D721Med (cell line): ENCODE data around the gene SSH2.

Experiments
- DNase-seq: peaks from one replicate; pipeline ENCODE4 v3.0.0; 2011; ENCODE audit warnings: low spot score; ENCODE audit not compliant: insufficient read length
- FAIRE-seq: peaks from 2 replicates; lab custom pipeline; 2011; peaks lifted over from hg19 to GRCh38; lab: Jason Lieb, UNC
- TF ChIP-seq, protein P1 (sequence below): IDR thresholded peaks from 2 replicates; pipeline ENCODE4 v1.5.1; 2012; ENCODE audit warnings: mild to moderate bottlenecking, control low read depth; ENCODE audit not compliant: insufficient read depth; ENCODE audit errors: missing control alignments

Gene SSH2

DNA sequence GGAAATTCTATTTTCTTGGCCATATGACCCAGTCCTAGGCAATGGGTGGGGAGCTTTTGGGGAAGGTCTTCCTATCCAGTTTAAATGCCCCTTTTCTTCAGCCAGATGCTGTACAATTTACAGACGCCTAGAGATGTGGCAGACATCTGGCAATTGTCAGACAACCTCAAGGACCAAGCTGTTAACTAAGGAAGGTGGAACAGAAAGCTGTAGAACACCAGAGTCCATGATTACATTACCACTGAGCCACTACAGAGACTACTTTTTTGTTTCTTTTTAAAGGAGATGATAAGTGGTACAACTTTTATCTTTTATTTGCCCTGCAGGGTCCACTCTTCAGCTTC is 286.2 kb downstream of the SSH2 start:
- DNase-seq (no peak), FAIRE-seq (no peak)
- TF ChIP-seq, protein P1, sequence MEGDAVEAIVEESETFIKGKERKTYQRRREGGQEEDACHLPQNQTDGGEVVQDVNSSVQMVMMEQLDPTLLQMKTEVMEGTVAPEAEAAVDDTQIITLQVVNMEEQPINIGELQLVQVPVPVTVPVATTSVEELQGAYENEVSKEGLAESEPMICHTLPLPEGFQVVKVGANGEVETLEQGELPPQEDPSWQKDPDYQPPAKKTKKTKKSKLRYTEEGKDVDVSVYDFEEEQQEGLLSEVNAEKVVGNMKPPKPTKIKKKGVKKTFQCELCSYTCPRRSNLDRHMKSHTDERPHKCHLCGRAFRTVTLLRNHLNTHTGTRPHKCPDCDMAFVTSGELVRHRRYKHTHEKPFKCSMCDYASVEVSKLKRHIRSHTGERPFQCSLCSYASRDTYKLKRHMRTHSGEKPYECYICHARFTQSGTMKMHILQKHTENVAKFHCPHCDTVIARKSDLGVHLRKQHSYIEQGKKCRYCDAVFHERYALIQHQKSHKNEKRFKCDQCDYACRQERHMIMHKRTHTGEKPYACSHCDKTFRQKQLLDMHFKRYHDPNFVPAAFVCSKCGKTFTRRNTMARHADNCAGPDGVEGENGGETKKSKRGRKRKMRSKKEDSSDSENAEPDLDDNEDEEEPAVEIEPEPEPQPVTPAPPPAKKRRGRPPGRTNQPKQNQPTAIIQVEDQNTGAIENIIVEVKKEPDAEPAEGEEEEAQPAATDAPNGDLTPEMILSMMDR = no peak

DNA sequence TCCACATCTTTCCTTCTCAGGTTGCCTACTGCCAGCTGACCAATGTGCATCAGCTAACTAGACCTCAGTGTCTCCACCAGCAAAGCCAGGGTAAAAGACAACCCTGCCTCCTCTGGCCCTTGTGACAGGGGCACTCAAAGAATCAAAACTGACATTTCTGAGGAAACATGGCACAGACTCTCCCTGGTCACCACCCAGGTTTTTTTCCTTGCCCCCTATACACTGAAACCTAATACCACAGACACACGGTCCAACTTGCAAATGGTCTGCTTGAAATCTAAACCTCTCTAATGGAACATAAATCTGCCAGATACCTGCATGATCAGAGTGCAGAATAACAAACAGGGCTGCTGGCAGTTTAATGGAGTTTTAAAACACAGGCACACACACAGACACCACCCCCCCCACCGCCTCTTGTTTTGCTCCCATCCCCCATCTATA is 287.8 kb downstream of the SSH2 start:
- no peak for DNase-seq
- TF ChIP-seq, protein P1 = no peak
- FAIRE-seq = no peak

DNA sequence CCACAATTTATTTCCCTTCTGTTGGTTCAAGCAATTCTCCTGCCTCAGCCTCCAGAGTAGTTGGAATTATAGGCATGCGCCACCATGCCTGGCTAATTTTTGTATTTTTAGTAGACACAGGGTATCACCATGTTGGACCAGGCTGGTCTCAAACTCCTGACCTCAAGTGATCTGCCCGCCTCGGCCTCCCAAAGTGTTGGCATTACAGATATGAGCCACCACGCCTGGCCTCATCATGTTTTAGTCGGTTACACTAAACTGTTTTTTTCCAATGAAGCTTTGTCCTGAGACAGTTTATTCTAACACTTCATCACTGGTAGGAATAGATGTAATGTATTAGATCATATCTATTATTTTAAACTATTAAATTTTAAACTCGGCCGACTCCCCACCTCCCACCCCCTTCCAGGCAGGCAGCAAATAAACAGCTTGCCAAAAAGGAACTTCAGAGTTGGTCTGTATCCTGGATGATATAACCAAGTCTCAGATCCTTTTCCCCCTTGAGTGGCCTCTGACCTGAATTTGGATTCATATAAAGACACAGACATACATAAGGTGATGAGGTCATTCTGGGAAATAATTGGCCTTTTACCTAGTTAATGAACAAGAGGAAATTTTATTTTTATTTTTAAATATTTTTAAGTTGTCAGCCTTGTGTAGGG is 288.9 kb downstream of the SSH2 start:
- TF ChIP-seq, protein P1 = no peak
- DNase-seq (no peak), FAIRE-seq (no peak)

DNA sequence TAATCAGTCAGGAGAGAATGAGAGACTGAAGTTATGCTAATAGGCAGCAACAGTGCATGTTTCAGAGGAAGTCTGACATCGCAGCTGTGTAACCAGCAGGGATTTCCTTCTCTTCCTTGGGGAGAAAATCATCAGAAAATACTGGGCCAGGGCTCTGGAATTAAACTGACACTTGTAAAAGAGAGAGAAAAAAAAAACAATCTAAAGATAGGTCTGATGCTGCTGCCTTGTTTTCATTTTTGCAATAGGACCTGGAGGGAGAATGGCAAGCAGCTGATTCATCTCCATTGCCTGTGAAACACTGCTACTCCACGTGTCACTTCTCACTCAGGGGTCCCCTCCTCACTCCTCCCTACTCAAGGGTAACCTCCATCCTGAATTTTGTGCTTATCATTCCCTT is 289.6 kb downstream of the SSH2 start:
- TF ChIP-seq, protein P1 = no peak
- DNase-seq (no peak), FAIRE-seq (no peak)

DNA sequence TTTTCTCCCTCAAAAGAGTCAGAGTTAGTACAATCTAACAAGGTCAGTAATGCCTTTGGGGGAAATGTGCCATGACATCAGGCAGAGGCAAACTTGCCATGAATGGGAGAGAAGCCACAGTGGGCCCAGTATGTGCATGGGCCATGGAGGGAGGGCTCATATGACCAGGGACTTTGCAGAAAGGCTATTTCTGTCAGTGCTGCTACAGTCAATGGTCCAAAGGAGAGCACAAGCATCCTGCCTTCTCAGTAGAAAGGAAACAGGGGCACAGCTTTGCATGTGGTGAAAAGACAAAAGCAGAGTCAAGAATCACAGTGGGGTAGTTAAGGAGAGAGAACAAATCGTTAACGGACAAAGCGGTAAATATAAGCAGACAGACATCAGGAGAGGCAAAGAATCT is 296.1 kb downstream of the SSH2 start:
- no peak for FAIRE-seq
- DNase-seq = no peak
- TF ChIP-seq, protein P1 = no peak

DNA sequence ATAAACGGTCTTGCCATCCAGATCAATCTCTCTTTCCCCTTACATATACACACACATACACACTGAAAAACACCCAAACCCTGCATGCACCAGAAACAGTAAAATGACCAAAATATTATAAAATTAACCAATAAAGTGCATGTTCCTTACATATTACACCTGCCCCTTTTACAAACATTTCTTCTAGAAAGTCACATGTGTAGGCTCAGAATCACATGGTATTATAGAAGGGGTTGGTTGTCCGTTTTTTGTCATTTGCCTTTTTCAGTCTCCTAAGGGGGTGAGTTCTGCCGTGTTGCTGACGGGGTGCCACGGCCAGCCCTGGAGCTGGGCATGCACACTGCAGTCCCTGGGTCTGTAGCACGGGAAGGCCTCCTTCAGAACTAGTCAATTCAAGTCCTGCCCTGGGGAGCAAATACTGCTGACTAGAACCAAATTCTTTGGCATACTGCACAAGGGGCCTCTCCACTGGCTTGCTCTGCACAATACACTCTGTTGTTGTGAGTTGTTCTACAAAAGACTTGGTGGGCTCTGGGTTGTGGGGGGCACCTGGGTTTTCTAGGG is 299.3 kb downstream of the SSH2 start:
- DNase-seq (no peak), FAIRE-seq (no peak)
- TF ChIP-seq, protein P1 = no peak

DNA sequence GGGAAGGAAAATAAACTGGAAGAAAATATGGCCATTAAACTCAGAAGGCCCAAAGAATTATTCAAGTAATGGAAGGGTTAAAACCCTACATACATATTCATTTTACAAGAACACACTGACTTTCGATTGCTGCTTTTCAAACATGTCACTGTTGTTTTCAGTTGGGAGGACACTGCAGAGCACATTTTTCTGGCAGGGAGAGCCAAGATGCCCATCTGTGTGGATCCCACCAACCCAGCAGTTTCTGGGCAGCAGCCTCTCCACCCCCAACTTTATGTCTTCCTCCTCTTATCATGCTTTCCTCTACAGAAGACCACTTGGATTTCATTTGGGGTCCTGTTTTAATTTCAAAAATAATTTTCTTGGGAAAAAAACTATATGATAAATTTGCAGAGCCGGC is 300.2 kb downstream of the SSH2 start:
- FAIRE-seq (no peak), DNase-seq (no peak)
- TF ChIP-seq, protein P1 = no peak
